CD4-positive, alpha-beta T cell treated with Interleukin-10 for 1 hour (primary cell): ENCODE measurements around the gene EPB41L4A.

ENCODE experiments used
- DNase-seq: peaks from one replicate; pipeline ENCODE4 v3.0.0-alpha.2; 2020

EPB41L4A gene

GRCh38 chr5:112200131-112200530, 218.9 kb downstream of the EPB41L4A start:
- DNase-seq: no peak

GRCh38 chr5:112196584-112196983, 222.5 kb downstream of the EPB41L4A start:
- no peak for DNase-seq

GRCh38 chr5:112195924-112196323, 223.2 kb downstream of the EPB41L4A start:
- no peak for DNase-seq

- DNase-seq: no peak
These were observed 226.2 kb downstream of the EPB41L4A start for GRCh38 chr5:112192866-112193265.

- no peak for DNase-seq
These were observed 227.0 kb downstream of the EPB41L4A start for GRCh38 chr5:112192072-112192471.

GRCh38 chr5:112189391-112189790, 229.7 kb downstream of the EPB41L4A start:
- no peak for DNase-seq

GRCh38 chr5:112186401-112186990, 232.6 kb downstream of the EPB41L4A start:
- DNase-seq: peak; percentile 31

- no peak for DNase-seq
These were observed 235.2 kb downstream of the EPB41L4A start for GRCh38 chr5:112183874-112184273.

GRCh38 chr5:112183103-112183711, 235.9 kb downstream of the EPB41L4A start:
- DNase-seq: no peak

GRCh38 chr5:112179290-112179689, 239.8 kb downstream of the EPB41L4A start:
- no peak for DNase-seq

- peak; percentile 65 for DNase-seq
These were observed 244.0 kb downstream of the EPB41L4A start for GRCh38 chr5:112174959-112175594.

- no peak for DNase-seq
These were observed 253.0 kb downstream of the EPB41L4A start for GRCh38 chr5:112165897-112166737.

- DNase-seq: no peak
These were observed 253.7 kb downstream of the EPB41L4A start for GRCh38 chr5:112165399-112165798.

- no peak for DNase-seq
These were observed 255.6 kb downstream of the EPB41L4A start for GRCh38 chr5:112163435-112163834.

GRCh38 chr5:112161392-112161748, 257.7 kb downstream of the EPB41L4A start:
- no peak for DNase-seq

- peak; percentile 95 for DNase-seq
These were observed 258.3 kb downstream of the EPB41L4A start for GRCh38 chr5:112160652-112161391.

- DNase-seq: no peak
These were observed 259.6 kb downstream of the EPB41L4A start for GRCh38 chr5:112159435-112159834.

GRCh38 chr5:112156211-112156610, 262.9 kb downstream of the EPB41L4A start:
- DNase-seq: no peak

- no peak for DNase-seq
These were observed 264.0 kb downstream of the EPB41L4A start for GRCh38 chr5:112154940-112155686.

- no peak for DNase-seq
These were observed 269.4 kb downstream of the EPB41L4A start for GRCh38 chr5:112149727-112150126.

GRCh38 chr5:112146323-112147226, 272.5 kb downstream of the EPB41L4A start:
- DNase-seq: peak; percentile 72
